Placental pericyte (primary cell): ENCODE data around the gene PIGU. TPM values are rescaled to one million over a fixed set of nuclear protein-coding genes. Genes with fewer than 3 reads are reported as not detected.

ENCODE experiments used
- small RNA-seq: library from RNA; depleted of rRNA; stranded (forward); fragments of <200 nt; gene quantifications from one replicate; pipeline ENCODE3, GENCODE V24; 2012; ENCODE audit warnings: low replicate concordance
- total RNA-seq: library from RNA; depleted of rRNA; stranded (reverse); fragments of >200 nt; gene quantifications from 2 replicates; pipeline ENCODE4 v1.2.3, GENCODE V29; 2012

PIGU gene, protein sequence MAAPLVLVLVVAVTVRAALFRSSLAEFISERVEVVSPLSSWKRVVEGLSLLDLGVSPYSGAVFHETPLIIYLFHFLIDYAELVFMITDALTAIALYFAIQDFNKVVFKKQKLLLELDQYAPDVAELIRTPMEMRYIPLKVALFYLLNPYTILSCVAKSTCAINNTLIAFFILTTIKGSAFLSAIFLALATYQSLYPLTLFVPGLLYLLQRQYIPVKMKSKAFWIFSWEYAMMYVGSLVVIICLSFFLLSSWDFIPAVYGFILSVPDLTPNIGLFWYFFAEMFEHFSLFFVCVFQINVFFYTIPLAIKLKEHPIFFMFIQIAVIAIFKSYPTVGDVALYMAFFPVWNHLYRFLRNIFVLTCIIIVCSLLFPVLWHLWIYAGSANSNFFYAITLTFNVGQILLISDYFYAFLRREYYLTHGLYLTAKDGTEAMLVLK
- 10.7 and 22.2 TPM in 2 replicates for total RNA-seq

DNA sequence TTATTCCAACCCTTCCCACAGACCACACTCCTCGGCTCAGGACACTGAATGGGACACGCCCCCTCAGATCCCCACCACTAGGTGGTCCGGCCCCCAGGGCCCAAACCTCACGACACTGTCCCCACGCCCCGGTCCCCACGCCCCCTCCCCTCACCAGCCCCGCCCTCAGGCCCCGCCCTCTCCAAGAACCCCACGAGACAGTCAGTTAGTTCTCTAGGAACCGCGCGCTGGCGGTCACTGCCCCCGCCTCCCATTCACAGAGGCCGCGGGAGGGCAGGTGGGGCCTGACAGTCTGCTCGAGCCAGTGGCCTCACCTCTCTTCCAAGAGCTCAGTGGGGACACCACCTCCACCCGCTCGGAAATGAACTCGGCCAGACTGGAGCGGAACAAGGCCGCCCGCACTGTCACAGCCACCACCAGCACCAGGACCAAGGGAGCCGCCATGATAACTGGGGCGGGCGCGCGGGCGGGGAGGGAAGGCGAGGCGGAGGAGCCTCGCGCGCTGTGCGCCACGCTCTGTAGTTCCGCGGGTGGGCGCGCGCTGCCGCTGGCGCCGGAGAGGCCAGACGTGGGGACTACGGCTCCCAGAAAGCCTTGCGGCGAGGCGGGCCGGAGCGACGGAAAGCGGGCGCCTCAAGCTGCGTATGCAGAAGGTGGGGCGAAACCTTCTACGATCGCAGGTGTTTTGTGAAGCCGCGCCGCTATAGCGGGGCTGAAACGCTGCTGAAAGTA is at the start of gene PIGU:
Gene PIGU, minus strand, starts transcription at position 451 of the 732 bp plus-strand sequence. Its CDS starts 7 bp downstream, at position 444.

GRCh38 chr20:34704177-34705007 is 27.5 kb upstream of the PIGU start, which contains the start of gene TP53INP2:
Gene TP53INP2 (plus strand): TSS chr20:34704344. CDS start chr20:34708740, 4,396 bp downstream.

GRCh38 chr20:34558320-34559218 is 118.3 kb downstream of the PIGU start, which contains the start of gene MAP1LC3A:
Gene MAP1LC3A (plus strand): TSS chr20:34558718. CDS start chr20:34558869, 151 bp downstream.

DNA sequence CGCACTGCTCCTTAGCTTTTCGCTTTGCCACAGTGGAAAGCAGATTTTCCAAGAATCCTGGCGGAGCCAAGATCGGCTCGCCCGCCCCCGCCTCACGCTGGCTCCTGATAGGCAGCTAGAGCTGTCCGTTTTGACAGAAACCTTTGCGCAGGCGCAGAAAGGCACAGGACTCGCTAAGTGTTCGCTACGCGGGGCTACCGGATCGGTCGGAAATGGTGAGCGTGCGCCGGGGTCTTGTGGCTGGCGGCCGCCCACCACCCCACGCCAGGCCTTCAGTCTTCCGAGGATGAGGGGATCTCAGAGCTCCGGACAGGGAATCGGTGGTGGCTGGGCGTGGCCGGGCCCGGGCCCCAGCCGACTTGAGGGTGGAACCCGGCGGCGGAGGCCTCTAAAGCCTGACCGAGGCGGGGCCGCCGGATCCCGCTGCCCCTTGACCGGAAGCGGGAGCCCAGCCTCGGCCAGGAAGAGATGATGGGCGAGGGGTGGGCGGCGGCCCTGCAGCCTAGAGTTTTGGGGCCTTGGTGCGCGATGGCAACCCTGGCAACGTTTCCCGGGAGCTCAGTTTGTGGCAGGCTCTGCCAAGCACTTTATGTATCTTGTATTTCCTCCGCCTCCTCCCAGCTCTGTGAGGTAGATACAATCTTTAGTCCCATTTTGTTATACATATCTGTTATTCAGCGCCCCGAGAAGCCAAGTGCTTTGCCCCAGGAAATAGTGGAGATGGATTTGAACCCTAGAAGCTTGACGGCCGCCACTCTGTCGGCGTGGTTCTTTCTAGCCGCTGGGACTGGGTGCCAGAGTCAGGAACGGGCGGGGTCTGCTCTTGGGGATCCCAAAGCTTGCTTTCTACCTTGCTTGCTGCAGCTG is 160.4 kb downstream of the PIGU start, which contains the start of gene DYNLRB1:
Gene DYNLRB1, plus strand, starts transcription at position 176 of the 867 bp plus-strand sequence. Its CDS starts 37 bp downstream, at position 213.

Small RNAs within 50 kb of the gene (small RNA-seq; reads per million reads assigned to genes)
- not detected for gene AL118520.1
- gene RF00019, result not detected

Other genes with a start within 250 kb of the PIGU start
- gene DYNLRB1, start 160.7 kb downstream of the PIGU start, total RNA-seq, result 89.3 and 90.8 TPM in 2 replicates
- gene MAP1LC3A, start 118.4 kb downstream of the PIGU start, total RNA-seq, result 13.6 and 14.5 TPM in 2 replicates
- gene TP53INP2, start 27.3 kb upstream of the PIGU start, total RNA-seq, result 4.3 and 7.9 TPM in 2 replicates
- gene NCOA6, start 148.6 kb upstream of the PIGU start, total RNA-seq, result 9.4 and 11.2 TPM in 2 replicates
- gene GGT7, start 195.8 kb upstream of the PIGU start, total RNA-seq, result 8.6 and 14.9 TPM in 2 replicates
- gene ACSS2, start 199.5 kb upstream of the PIGU start, total RNA-seq, result 38.5 and 113 TPM in 2 replicates